Activated T-helper 2 cell treated with anti-CD3 and anti-CD28 coated beads, Interferon-gamma antibody, Interleukin-2, Interleukin-4, amounts not matched to agents 10 μg/mL and 5 μg/mL and 100 μg/mL, durations not matched to agents 14 hours and 24 hours and 36 hours (primary cell): ENCODE results near the gene PCBP3. TPM values are rescaled to one million over a fixed set of nuclear protein-coding genes. Genes with fewer than 3 reads are reported as not detected.

Source experiments
- DNase-seq: peaks from one replicate; pipeline ENCODE4 v3.0.0; 2021; ENCODE audit warnings: low spot score
- H3K27ac Mint-ChIP-seq: one replicate; pipeline ENCODE4 v1.8.0; 2021; ENCODE audit warnings: mixed read lengths
- H3K27me3 Mint-ChIP-seq: one replicate; pipeline ENCODE4 v1.8.0; 2021; ENCODE audit warnings: low read depth, mixed read lengths
- H3K36me3 Mint-ChIP-seq: one replicate; pipeline ENCODE4 v1.8.0; 2021; ENCODE audit warnings: low read depth, mixed read lengths
- H3K4me1 Mint-ChIP-seq: one replicate; pipeline ENCODE4 v1.8.0; 2021; ENCODE audit warnings: low read depth, mixed read lengths
- H3K4me3 Mint-ChIP-seq: one replicate; pipeline ENCODE4 v1.8.0; 2021; ENCODE audit warnings: low read depth, mild to moderate bottlenecking, moderate library complexity, mixed read lengths
- H3K9me3 Mint-ChIP-seq: one replicate; pipeline ENCODE4 v1.8.0; 2021; ENCODE audit warnings: mixed read lengths
- intact Hi-C: fragments of 100-400 bp; cut with micrococcal nuclease; formaldehyde crosslinking; loops from one replicate; pipeline ENCODE4 v1.15.1; 2023
- total RNA-seq: library from RNA; stranded (reverse); gene quantifications from 2 replicates; pipeline ENCODE4 v1.2.3, GENCODE V29; 2022

The PCBP3 gene
- total RNA-seq, 1 donor from 2014 or later, result 6.9 TPM

GRCh38 chr21:45857761-45858160 lies 214.2 kb downstream of the PCBP3 start:
- Mint-ChIP-seq H3K4me1 (no peaks in the 10 kb centered on the region), H3K4me3 (no peak overlapping the region), H3K27ac (no peak overlapping the region), H3K9me3 (no peaks in the 10 kb centered on the region), H3K27me3 (no peaks in the 10 kb centered on the region), H3K36me3 (no peaks in the 10 kb centered on the region)
- intact Hi-C loops, result no loop called here
- no peak for DNase-seq

GRCh38 chr21:45858180-45858579 lies 214.7 kb downstream of the PCBP3 start:
- Mint-ChIP-seq H3K4me3 (no peak overlapping the region), H3K9me3 (no peaks in the 10 kb centered on the region), H3K27ac (no peak overlapping the region), H3K4me1 (no peaks in the 10 kb centered on the region), H3K27me3 (no peaks in the 10 kb centered on the region), H3K36me3 (no peaks in the 10 kb centered on the region)
- intact Hi-C loops, result no loop called here
- no peak for DNase-seq

GRCh38 chr21:45859041-45859761 lies 215.7 kb downstream of the PCBP3 start:
- Mint-ChIP-seq H3K27ac (no peak overlapping the region), H3K4me1 (no peaks in the 10 kb centered on the region), H3K9me3 (no peaks in the 10 kb centered on the region), H3K4me3 (no peak overlapping the region), H3K27me3 (no peaks in the 10 kb centered on the region), H3K36me3 (no peaks in the 10 kb centered on the region)
- DNase-seq, result no peak
- intact Hi-C loops, result no loop called here

- no peaks in the 10 kb centered on the region for H3K27me3 Mint-ChIP-seq
- DNase-seq, result no peak
- H3K36me3 Mint-ChIP-seq, result no peaks in the 10 kb centered on the region
- H3K4me3 Mint-ChIP-seq, result no peak overlapping the region
- intact Hi-C loops, result no loop called here
- no peaks in the 10 kb centered on the region for H3K4me1 Mint-ChIP-seq
- H3K27ac Mint-ChIP-seq, result no peak overlapping the region
- H3K9me3 Mint-ChIP-seq, result no peaks in the 10 kb centered on the region
These were observed 216.3 kb downstream of the PCBP3 start for GRCh38 chr21:45859762-45860357.

GRCh38 chr21:45860493-45861155 lies 217.1 kb downstream of the PCBP3 start:
- no peaks in the 10 kb centered on the region for H3K36me3 Mint-ChIP-seq
- no peak overlapping the region for H3K4me3 Mint-ChIP-seq
- H3K27me3 Mint-ChIP-seq, result no peaks in the 10 kb centered on the region
- intact Hi-C loops, result no loop called here
- H3K27ac Mint-ChIP-seq, result no peak overlapping the region
- DNase-seq, result no peak
- no peaks in the 10 kb centered on the region for H3K4me1 Mint-ChIP-seq
- H3K9me3 Mint-ChIP-seq, result no peaks in the 10 kb centered on the region

GRCh38 chr21:45861156-45861870 lies 217.8 kb downstream of the PCBP3 start:
- intact Hi-C loops, result no loop called here
- no peaks in the 10 kb centered on the region for H3K36me3 Mint-ChIP-seq
- H3K27ac Mint-ChIP-seq, result no peak overlapping the region
- H3K4me1 Mint-ChIP-seq, result no peaks in the 10 kb centered on the region
- DNase-seq, result no peak
- H3K27me3 Mint-ChIP-seq, result no peaks in the 10 kb centered on the region
- H3K9me3 Mint-ChIP-seq, result no peaks in the 10 kb centered on the region
- H3K4me3 Mint-ChIP-seq, result no peak overlapping the region

GRCh38 chr21:45862543-45863207 lies 219.2 kb downstream of the PCBP3 start:
- intact Hi-C loops, result no loop called here
- Mint-ChIP-seq H3K4me1 (no peaks in the 10 kb centered on the region), H3K27me3 (no peaks in the 10 kb centered on the region), H3K36me3 (no peaks in the 10 kb centered on the region), H3K27ac (no peak overlapping the region), H3K9me3 (no peaks in the 10 kb centered on the region), H3K4me3 (no peak overlapping the region)
- no peak for DNase-seq

GRCh38 chr21:45863267-45863666 lies 219.7 kb downstream of the PCBP3 start:
- intact Hi-C loops, result no loop called here
- no peak for DNase-seq
- Mint-ChIP-seq H3K27me3 (no peaks in the 10 kb centered on the region), H3K4me3 (no peak overlapping the region), H3K9me3 (no peaks in the 10 kb centered on the region), H3K4me1 (no peaks in the 10 kb centered on the region), H3K27ac (no peak overlapping the region), H3K36me3 (no peaks in the 10 kb centered on the region)

GRCh38 chr21:45863751-45864150 lies 220.2 kb downstream of the PCBP3 start:
- no peaks in the 10 kb centered on the region for H3K27me3 Mint-ChIP-seq
- DNase-seq, result no peak
- intact Hi-C loops, result no loop called here
- no peaks in the 10 kb centered on the region for H3K9me3 Mint-ChIP-seq
- H3K4me1 Mint-ChIP-seq, result no peaks in the 10 kb centered on the region
- no peaks in the 10 kb centered on the region for H3K36me3 Mint-ChIP-seq
- H3K27ac Mint-ChIP-seq, result no peak overlapping the region
- no peak overlapping the region for H3K4me3 Mint-ChIP-seq

- no peaks in the 10 kb centered on the region for H3K9me3 Mint-ChIP-seq
- H3K27me3 Mint-ChIP-seq, result no peaks in the 10 kb centered on the region
- DNase-seq, result no peak
- H3K27ac Mint-ChIP-seq, result no peak overlapping the region
- H3K36me3 Mint-ChIP-seq, result no peaks in the 10 kb centered on the region
- H3K4me3 Mint-ChIP-seq, result no peak overlapping the region
- intact Hi-C loops, result no loop called here
- no peaks in the 10 kb centered on the region for H3K4me1 Mint-ChIP-seq
These were observed 220.9 kb downstream of the PCBP3 start for GRCh38 chr21:45864436-45864835.

- intact Hi-C loops, result no loop called here
These were observed 221.7 kb downstream of the PCBP3 start for GRCh38 chr21:45865106-45865835.

GRCh38 chr21:45866551-45866950 lies 223.0 kb downstream of the PCBP3 start:
- H3K4me3 Mint-ChIP-seq, result no peak overlapping the region
- no peaks in the 10 kb centered on the region for H3K27me3 Mint-ChIP-seq
- intact Hi-C loops, result no loop called here
- no peaks in the 10 kb centered on the region for H3K9me3 Mint-ChIP-seq
- no peaks in the 10 kb centered on the region for H3K36me3 Mint-ChIP-seq
- H3K4me1 Mint-ChIP-seq, result no peaks in the 10 kb centered on the region
- no peak overlapping the region for H3K27ac Mint-ChIP-seq
- no peak for DNase-seq

More at GRCh38 chr21:45865106-45865835, 221.7 kb downstream of the PCBP3 start:
- H3K36me3 Mint-ChIP-seq, result no peaks in the 10 kb centered on the region
- no peaks in the 10 kb centered on the region for H3K27me3 Mint-ChIP-seq
- no peaks in the 10 kb centered on the region for H3K9me3 Mint-ChIP-seq
- no peak overlapping the region for H3K4me3 Mint-ChIP-seq
- no peak for DNase-seq
- H3K27ac Mint-ChIP-seq, result no peak overlapping the region
- no peaks in the 10 kb centered on the region for H3K4me1 Mint-ChIP-seq
